ENCODE measurements around the gene CHP2. TPM values are rescaled to one million over a fixed set of nuclear protein-coding genes. Genes with fewer than 3 reads are reported as not detected.
"Not testable (repeated sequence)": the region's sequence is repeated elsewhere in the genome, so short reads cannot be mapped to it uniquely, and the experiment has no call there.

The CHP2 gene
- total and polyA plus RNA-seq, 3 donors from 2014 or later, result 2.4 to 8.0 (median 5.7) TPM

DNA sequence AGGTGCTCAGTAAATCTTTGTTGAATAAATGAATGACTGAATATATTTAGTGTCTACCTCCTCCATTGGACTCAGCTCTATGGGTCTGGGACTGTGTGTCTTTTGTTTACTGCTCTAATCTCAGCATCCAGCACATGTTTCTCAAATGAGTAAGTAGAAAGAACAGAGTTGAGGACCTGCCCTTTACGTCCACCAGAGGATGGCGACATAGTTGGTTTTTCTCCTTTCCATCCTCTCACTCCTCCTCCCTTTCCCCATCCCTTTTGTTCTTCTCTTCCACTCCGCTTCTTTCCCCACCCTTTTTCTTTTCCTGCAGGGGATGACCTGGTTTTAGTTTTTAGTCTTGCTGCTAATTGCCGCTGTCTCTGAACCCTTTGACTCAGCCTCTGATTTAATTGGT is 12.1 kb upstream of the CHP2 start:
- Histone ChIP-seq H3K9me3 (no peaks in the 10 kb centered on the region), H3K27me3 (no peaks in the 10 kb centered on the region), H3K4me1 (no peaks in the 10 kb centered on the region), H3K36me3 (ENCODE audit: low read depth, missing control alignments) (no peaks in the 10 kb centered on the region), H3K27ac (no peak overlapping the region), H3K4me3 (no peak overlapping the region)
- no peak for DNase-seq
- WGBS, 2 donors, result 39 to 42% methylated on average over 4 of the region's 4 CpGs
- TF ChIP-seq POLR2A (IDR thresholded peaks at IDR 0.05), result no peak
- TF ChIP-seq, protein P1, sequence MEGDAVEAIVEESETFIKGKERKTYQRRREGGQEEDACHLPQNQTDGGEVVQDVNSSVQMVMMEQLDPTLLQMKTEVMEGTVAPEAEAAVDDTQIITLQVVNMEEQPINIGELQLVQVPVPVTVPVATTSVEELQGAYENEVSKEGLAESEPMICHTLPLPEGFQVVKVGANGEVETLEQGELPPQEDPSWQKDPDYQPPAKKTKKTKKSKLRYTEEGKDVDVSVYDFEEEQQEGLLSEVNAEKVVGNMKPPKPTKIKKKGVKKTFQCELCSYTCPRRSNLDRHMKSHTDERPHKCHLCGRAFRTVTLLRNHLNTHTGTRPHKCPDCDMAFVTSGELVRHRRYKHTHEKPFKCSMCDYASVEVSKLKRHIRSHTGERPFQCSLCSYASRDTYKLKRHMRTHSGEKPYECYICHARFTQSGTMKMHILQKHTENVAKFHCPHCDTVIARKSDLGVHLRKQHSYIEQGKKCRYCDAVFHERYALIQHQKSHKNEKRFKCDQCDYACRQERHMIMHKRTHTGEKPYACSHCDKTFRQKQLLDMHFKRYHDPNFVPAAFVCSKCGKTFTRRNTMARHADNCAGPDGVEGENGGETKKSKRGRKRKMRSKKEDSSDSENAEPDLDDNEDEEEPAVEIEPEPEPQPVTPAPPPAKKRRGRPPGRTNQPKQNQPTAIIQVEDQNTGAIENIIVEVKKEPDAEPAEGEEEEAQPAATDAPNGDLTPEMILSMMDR (IDR thresholded peaks at IDR 0.05), result no peak
- intact Hi-C loops (cut with DNase I; ENCODE audit: low total_unique reads), result no loop called here

DNA sequence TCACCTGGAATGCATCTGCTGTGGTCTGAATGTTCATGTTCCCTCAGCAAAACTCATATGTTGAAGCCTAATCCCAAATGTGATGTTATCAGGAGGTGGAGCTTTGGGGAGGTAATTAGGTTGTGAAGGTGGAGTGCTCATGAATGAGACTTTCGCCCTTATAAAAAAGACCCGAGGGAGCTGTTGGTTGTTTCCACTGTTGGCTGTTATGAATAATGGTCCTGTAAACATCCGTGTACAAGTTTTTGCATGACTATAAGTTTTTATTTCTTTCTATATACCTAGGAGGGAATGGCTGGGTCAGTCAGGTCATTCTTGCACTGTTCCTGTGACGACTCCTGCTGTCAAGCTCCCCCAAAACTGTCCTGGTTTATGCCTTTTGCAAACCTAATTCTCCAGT is 9.6 kb upstream of the CHP2 start:
- WGBS, 2 donors, result 74 to 82% methylated on average over 4 of the region's 4 CpGs
- H3K36me3 ChIP-seq (ENCODE audit: low read depth, missing control alignments), result no peaks in the 10 kb centered on the region
- TF ChIP-seq POLR2A (IDR thresholded peaks at IDR 0.05), result no peak
- TF ChIP-seq, protein P1 (IDR thresholded peaks at IDR 0.05), result no peak
- no peaks in the 10 kb centered on the region for H3K4me1 ChIP-seq
- H3K9me3 ChIP-seq, result no peaks in the 10 kb centered on the region
- intact Hi-C loops (cut with DNase I; ENCODE audit: low total_unique reads), result no loop called here
- H3K4me3 ChIP-seq, result no peak overlapping the region
- no peaks in the 10 kb centered on the region for H3K27me3 ChIP-seq
- H3K27ac ChIP-seq, result no peak overlapping the region
- no peak for DNase-seq

DNA sequence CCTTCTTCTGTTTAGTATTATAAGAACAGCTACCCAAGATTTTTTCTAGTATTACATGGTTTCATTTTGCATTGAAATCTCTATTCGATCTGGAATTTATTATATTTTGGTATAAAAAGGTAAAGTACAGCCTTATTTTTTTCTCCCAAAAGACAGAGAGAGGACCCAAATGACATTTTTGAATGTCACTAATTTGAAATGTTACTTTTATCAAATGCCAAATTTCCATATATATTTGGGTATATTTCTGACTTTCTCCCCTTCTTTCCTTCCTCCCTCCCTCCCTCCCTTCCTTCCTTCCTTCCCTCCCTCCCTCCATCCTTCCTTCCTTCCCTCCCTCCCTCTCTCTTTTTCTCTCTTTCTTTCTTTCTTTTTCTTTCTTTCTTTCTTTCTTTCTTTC is 6.2 kb upstream of the CHP2 start:
- DNase-seq, result no peak
- Histone ChIP-seq H3K9me3 (no peaks in the 10 kb centered on the region), H3K4me3 (no peak overlapping the region), H3K27me3 (no peaks in the 10 kb centered on the region), H3K4me1 (no peaks in the 10 kb centered on the region), H3K27ac (no peak overlapping the region), H3K36me3 (ENCODE audit: low read depth, missing control alignments) (no peaks in the 10 kb centered on the region)
- TF ChIP-seq, protein P1 (IDR thresholded peaks at IDR 0.05), result no peak
- TF ChIP-seq POLR2A (IDR thresholded peaks at IDR 0.05), result no peak
- intact Hi-C loops (cut with DNase I; ENCODE audit: low total_unique reads), result no loop called here
- 56 to 75% methylated on average over 1 of the region's 1 CpG for WGBS, 2 donors

DNA sequence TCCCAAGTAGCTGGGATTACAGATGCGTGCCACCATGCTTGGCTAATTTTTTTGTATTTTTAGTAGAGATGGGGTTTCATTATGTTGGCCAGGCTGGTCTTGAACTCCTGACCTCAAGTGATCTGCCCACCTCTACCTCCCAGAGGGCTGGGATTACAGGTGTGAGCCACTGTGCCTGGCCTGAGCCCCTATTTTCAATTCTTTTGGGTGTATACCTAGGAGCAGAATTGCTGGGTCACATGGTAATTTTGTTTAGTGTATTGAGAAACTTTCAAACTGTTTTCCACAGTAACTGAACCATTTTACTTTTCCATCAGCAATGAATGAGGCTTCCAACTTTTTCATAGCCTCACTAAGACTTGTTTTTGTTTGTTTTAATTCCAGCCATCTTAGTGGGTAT is 3.8 kb upstream of the CHP2 start:
- WGBS, 2 donors, result 90 to 94% methylated on average over 1 of the region's 1 CpG
- DNase-seq; intact Hi-C loops (cut with DNase I; ENCODE audit: low total_unique reads): not testable (repeated sequence)

DNA sequence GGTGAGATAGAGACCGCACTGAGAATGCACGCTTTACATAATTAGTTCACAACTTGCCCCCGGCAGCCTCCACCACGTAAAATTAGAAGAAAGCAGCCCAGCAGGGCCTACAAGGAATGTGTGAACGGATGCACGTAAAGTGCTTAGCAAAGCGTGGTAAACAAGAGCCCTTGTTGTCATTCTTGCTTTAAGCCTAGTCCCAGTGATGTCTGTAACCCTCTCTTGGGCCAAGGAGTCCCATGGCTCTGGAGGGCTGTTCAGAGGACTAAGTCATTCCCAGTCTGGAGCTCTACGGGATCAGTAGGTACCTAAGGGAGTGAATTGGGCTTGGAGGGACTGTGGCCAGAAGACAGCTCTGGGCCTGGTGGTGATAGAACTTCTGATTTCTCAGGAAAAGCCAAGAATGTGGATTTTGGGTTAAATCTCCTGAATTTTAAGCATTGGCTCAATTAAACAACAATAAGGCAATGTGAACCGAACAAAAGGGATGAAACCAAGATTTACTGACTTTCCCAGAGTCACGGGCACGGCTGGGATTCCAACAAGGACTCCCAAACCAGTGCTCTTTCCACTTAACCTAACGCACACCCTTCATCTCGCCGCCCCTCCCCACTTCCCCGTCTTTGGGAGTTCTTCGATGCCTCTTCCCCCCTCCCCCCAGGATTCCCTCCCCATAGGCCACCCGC is 775 bp upstream of the CHP2 start:
- H3K4me3 ChIP-seq, result peak overlapping the region; percentile 12 to 29
- H3K27me3 ChIP-seq, result no peaks in the 10 kb centered on the region

More for the DNA sequence above, 3.8 kb upstream of the CHP2 start:
- not testable (repeated sequence) for H3K4me3 ChIP-seq; H3K27ac ChIP-seq; H3K9me3 ChIP-seq; H3K36me3 ChIP-seq (ENCODE audit: low read depth, missing control alignments); H3K4me1 ChIP-seq; H3K27me3 ChIP-seq

More for the DNA sequence above, 775 bp upstream of the CHP2 start:
- H3K27ac ChIP-seq, result no peak overlapping the region
- DNase-seq, result no peak
- H3K4me1 ChIP-seq, result peaks cover 8% of the 10 kb centered on the region
- 34 to 43% methylated on average over 17 of the region's 17 CpGs for WGBS, 2 donors
- intact Hi-C loops (cut with DNase I; ENCODE audit: low total_unique reads), result no loop called here
- no peaks in the 10 kb centered on the region for H3K9me3 ChIP-seq
- H3K36me3 ChIP-seq (ENCODE audit: low read depth, missing control alignments), result no peaks in the 10 kb centered on the region
- TF ChIP-seq POLR2A (IDR thresholded peaks at IDR 0.05), result no peak
- TF ChIP-seq, protein P1 (IDR thresholded peaks at IDR 0.05), result no peak

Data from testis (tissue), 3 donors.